Loucy (cell line): ENCODE results near the gene CTNND2.

ENCODE experiments used
- H2AFZ ChIP-seq: fragments of 200-600 bp; sonication (generic); 2 replicates; pipeline ENCODE4 v1.6.0; 2016; ENCODE audit warnings: antibody characterized with exemption, mild to moderate bottlenecking, low read length, moderate library complexity
- H3F3A ChIP-seq: fragments of 200-600 bp; 2 replicates; pipeline ENCODE4 v1.6.0; 2016; ENCODE audit warnings: antibody characterized with exemption, low read depth, mild to moderate bottlenecking
- H3K27me3 ChIP-seq: fragments of 200-600 bp; sonication (generic); 2 replicates; pipeline ENCODE4 v1.6.1; 2014; ENCODE audit warnings: low read length, mild to moderate bottlenecking; ENCODE audit not compliant: insufficient read depth, poor library complexity, severe bottlenecking
- H3K36me3 ChIP-seq: fragments of 200-600 bp; sonication (generic); 2 replicates; pipeline ENCODE4 v1.6.1; 2016; ENCODE audit warnings: low read length; ENCODE audit not compliant: insufficient read depth
- H3K4me1 ChIP-seq: fragments of 200-600 bp; sonication (generic); 2 replicates; pipeline ENCODE4 v1.5.1; 2014; ENCODE audit warnings: low read length, mild to moderate bottlenecking; ENCODE audit not compliant: insufficient read depth, poor library complexity, severe bottlenecking
- H3K4me2 ChIP-seq: fragments of 200-600 bp; sonication (generic); 2 replicates; pipeline ENCODE4 v1.6.0; 2014; ENCODE audit warnings: antibody characterized with exemption, low read length, low read depth, mild to moderate bottlenecking; ENCODE audit not compliant: poor library complexity, severe bottlenecking
- H3K4me3 ChIP-seq: fragments of 200-600 bp; sonication (generic); 2 replicates; pipeline ENCODE4 v1.5.1; 2014; ENCODE audit warnings: low read length, mild to moderate bottlenecking, mixed read lengths; ENCODE audit not compliant: poor library complexity, severe bottlenecking
- H3K79me2 ChIP-seq: fragments of 200-600 bp; sonication (generic); 2 replicates; pipeline ENCODE4 v1.6.1; 2014; ENCODE audit warnings: low read length; ENCODE audit not compliant: insufficient read depth
- H3K9ac ChIP-seq: fragments of 200-600 bp; sonication (generic); 2 replicates; pipeline ENCODE4 v1.6.0; 2014; ENCODE audit warnings: mild to moderate bottlenecking, low read depth, low read length, moderate library complexity; ENCODE audit not compliant: poor library complexity, severe bottlenecking
- H3K9me2 ChIP-seq: fragments of 200-600 bp; sonication (generic); replicated peaks from 2 replicates; pipeline ENCODE4 v1.6.1; 2016; ENCODE audit warnings: low read depth, low read length, mixed read lengths
- H3K9me3 ChIP-seq: fragments of 200-600 bp; sonication (generic); 2 replicates; pipeline ENCODE4 v1.6.1; 2014; ENCODE audit warnings: mild to moderate bottlenecking, antibody characterized with exemption, low read length, low read depth; ENCODE audit not compliant: insufficient read depth
- H4K20me1 ChIP-seq: fragments of 200-600 bp; sonication (generic); 2 replicates; pipeline ENCODE4 v1.6.0; 2014; ENCODE audit warnings: antibody characterized with exemption, low read length, mild to moderate bottlenecking; ENCODE audit not compliant: insufficient read depth, poor library complexity, severe bottlenecking
- EZH2phosphoT487 ChIP-seq: fragments of 200-600 bp; IDR thresholded peaks from 2 replicates; pipeline ENCODE4 v1.6.1; 2018; ENCODE audit warnings: antibody characterized with exemption, mild to moderate bottlenecking, moderate library complexity, borderline replicate concordance
- TF ChIP-seq, protein P1 (sequence below): fragments of 200-600 bp; sonication (generic); conservative IDR thresholded peaks from 2 replicates; pipeline ENCODE4 v1.5.1; 2014; ENCODE audit warnings: mild to moderate bottlenecking, antibody characterized with exemption, low read length

Gene CTNND2

GRCh38 chr5:11931638-11932037 is 27.4 kb upstream of the CTNND2 start:
- Histone ChIP-seq H3F3A (no peaks in the 10 kb centered on the region), H3K4me1 (no peaks in the 10 kb centered on the region), H3K4me2 (no peak overlapping the region), H3K9ac (no peak overlapping the region), H2AFZ (no peak overlapping the region), H3K27me3 (no peaks in the 10 kb centered on the region), H3K79me2 (no peaks in the 10 kb centered on the region), H3K4me3 (no peak overlapping the region), H3K9me2 (no peaks in the 10 kb centered on the region), H4K20me1 (no peaks in the 10 kb centered on the region), H3K36me3 (no peaks in the 10 kb centered on the region), H3K9me3 (no peaks in the 10 kb centered on the region)
- TF ChIP-seq, protein P1, sequence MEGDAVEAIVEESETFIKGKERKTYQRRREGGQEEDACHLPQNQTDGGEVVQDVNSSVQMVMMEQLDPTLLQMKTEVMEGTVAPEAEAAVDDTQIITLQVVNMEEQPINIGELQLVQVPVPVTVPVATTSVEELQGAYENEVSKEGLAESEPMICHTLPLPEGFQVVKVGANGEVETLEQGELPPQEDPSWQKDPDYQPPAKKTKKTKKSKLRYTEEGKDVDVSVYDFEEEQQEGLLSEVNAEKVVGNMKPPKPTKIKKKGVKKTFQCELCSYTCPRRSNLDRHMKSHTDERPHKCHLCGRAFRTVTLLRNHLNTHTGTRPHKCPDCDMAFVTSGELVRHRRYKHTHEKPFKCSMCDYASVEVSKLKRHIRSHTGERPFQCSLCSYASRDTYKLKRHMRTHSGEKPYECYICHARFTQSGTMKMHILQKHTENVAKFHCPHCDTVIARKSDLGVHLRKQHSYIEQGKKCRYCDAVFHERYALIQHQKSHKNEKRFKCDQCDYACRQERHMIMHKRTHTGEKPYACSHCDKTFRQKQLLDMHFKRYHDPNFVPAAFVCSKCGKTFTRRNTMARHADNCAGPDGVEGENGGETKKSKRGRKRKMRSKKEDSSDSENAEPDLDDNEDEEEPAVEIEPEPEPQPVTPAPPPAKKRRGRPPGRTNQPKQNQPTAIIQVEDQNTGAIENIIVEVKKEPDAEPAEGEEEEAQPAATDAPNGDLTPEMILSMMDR: no peak
- no peak for TF ChIP-seq EZH2phosphoT487

DNA sequence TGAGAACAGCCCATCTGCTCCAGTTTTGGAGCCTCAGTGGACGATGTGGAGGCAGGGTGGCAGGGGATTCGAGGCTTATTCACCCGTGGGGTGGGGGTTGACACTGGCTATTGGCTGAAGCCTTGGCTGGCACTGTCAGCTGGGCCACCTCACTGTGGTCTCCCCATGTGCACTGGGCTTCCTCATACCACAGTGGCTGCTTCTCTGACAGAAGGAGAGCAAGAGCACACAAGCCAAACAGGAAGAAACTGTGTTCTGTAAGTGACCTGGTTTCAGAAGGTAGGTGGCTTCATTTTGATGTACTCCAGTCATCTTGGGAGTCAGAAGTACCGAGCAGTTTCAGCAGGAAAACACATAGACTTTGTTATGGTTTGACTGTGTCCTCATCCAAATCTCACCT is 24.7 kb upstream of the CTNND2 start:
- TF ChIP-seq, protein P1: no peak
- no peak for TF ChIP-seq EZH2phosphoT487
- Histone ChIP-seq H3K36me3 (no peaks in the 10 kb centered on the region), H4K20me1 (no peaks in the 10 kb centered on the region)

GRCh38 chr5:11925701-11926100 is 21.5 kb upstream of the CTNND2 start:
- no peak for TF ChIP-seq EZH2phosphoT487
- TF ChIP-seq, protein P1: no peak

More for the DNA sequence above, 24.7 kb upstream of the CTNND2 start:
- Histone ChIP-seq H3K79me2 (no peaks in the 10 kb centered on the region), H3K4me1 (no peaks in the 10 kb centered on the region), H2AFZ (no peak overlapping the region; the same call in 1 of the 2 replicates), H3K27me3 (no peaks in the 10 kb centered on the region), H3K9ac (no peak overlapping the region), H3K4me3 (no peak overlapping the region), H3K9me2 (no peaks in the 10 kb centered on the region), H3K4me2 (no peak overlapping the region), H3K9me3 (no peaks in the 10 kb centered on the region), H3F3A (no peaks in the 10 kb centered on the region)

More at GRCh38 chr5:11925701-11926100, 21.5 kb upstream of the CTNND2 start:
- Histone ChIP-seq H3K4me2 (no peak overlapping the region), H2AFZ (no peak overlapping the region), H4K20me1 (no peaks in the 10 kb centered on the region), H3K27me3 (no peaks in the 10 kb centered on the region), H3F3A (no peaks in the 10 kb centered on the region), H3K79me2 (no peaks in the 10 kb centered on the region), H3K9me2 (no peaks in the 10 kb centered on the region), H3K4me3 (no peak overlapping the region), H3K9ac (no peak overlapping the region), H3K4me1 (no peaks in the 10 kb centered on the region), H3K9me3 (no peaks in the 10 kb centered on the region), H3K36me3 (no peaks in the 10 kb centered on the region)
